ENCODE measurements around the gene TNIK.

TNIK gene

DNA sequence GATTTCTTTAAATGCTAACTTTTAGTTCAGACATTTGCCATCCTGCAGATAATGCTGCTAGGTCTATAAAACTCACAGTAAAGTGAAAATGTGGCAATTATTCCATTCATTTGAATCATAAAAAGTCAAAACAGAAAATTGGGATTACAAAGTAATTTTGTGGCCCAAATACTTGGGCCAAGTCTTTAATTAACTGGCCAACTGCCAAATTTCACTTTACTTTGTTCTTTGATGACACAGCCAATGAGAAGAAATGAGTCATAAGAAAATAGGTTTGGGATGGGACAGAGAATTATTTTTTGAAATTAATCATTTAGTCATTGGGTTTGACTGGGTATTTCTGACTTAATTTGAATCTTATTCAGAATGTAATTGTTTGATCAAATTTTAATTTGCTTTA lies 343.8 kb downstream of the TNIK start:
- DNase-seq, result no peak

GRCh38 chr3:171115667-171116066 lies 344.5 kb downstream of the TNIK start:
- no peak for DNase-seq

GRCh38 chr3:171113716-171114115 lies 346.5 kb downstream of the TNIK start:
- no peak for DNase-seq

DNA sequence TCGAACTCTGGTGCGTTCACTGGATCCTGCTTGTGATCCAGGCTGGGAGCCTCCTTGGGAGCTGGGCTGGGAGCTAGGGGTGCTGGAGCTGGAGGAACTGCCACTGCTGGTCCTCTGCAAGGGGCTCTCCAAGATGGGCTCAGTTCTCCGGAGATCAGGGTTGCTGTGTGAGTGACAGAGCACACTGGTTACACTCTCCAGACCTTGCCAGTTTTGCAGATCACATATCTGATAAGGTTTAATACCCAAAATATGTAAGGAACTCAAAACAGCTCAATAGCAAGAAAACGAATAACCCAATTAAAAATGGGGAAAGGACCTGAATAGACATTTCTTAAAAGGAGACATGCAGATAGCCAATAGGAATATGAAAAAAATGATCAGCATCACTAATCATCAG lies 349.5 kb downstream of the TNIK start:
- DNase-seq, result no peak

GRCh38 chr3:171108066-171108465 lies 352.1 kb downstream of the TNIK start:
- DNase-seq, result no peak

GRCh38 chr3:171103185-171103584 lies 357.0 kb downstream of the TNIK start:
- DNase-seq, result no peak

GRCh38 chr3:171101982-171102641 lies 358.1 kb downstream of the TNIK start:
- no peak for DNase-seq

GRCh38 chr3:171099911-171100310 lies 360.3 kb downstream of the TNIK start:
- DNase-seq, result no peak

GRCh38 chr3:171095063-171095462 lies 365.1 kb downstream of the TNIK start:
- DNase-seq, result no peak

GRCh38 chr3:171094411-171094810 lies 365.8 kb downstream of the TNIK start:
- no peak for DNase-seq

GRCh38 chr3:171093462-171093861 lies 366.7 kb downstream of the TNIK start:
- no peak for DNase-seq

DNA sequence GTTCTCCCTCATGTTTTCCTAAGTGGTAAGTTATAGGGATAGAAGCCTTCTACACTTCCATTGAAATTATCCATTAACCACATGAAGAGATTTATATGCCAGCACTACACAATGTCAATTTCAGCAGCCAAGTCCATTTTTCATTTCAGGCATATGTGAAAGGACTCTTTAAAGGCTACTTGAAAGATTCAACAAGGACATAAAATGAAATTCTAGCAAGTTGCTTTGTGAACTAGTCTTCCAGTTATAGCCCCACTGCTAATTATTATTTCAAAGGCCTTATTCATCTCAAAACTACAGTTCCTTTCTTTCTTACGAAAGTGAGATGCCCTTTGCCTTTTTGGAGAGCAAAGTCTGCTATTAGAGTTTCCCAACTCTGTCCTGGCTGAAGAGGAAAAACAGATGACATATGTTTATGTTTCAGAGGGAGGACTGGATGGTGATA lies 367.7 kb downstream of the TNIK start:
- no peak for DNase-seq

- DNase-seq, result no peak
Observed at GRCh38 chr3:171090321-171090720, 369.9 kb downstream of the TNIK start.

- no peak for DNase-seq
Observed at GRCh38 chr3:171088964-171089754, 371.0 kb downstream of the TNIK start.

GRCh38 chr3:171088496-171088895 lies 371.7 kb downstream of the TNIK start:
- DNase-seq, result no peak

- no peak for DNase-seq
Observed at GRCh38 chr3:171086914-171087313, 373.3 kb downstream of the TNIK start.

- no peak for DNase-seq
Observed at GRCh38 chr3:171077261-171077660, 382.9 kb downstream of the TNIK start.

DNA sequence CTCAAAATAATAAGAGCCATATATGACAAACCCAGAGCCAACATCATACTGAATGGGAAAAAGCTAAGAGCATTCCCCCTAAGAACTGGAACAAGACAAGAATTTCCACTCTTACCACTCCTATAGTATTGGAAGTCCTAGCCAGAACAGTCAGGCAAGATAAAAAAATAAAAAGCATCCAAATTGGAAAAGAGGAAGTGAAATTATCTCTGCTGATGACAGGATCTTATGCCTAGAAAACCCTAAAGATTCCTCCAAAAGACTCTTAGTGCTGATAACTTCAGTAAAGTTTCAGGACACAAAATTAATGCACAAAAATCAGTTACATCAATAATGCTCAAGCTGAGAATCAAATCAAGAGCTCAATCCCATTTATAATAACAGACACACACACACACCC lies 387.8 kb downstream of the TNIK start:
- DNase-seq, result no peak

- DNase-seq, result no peak
Observed at GRCh38 chr3:171068658-171069057, 391.5 kb downstream of the TNIK start.

GRCh38 chr3:171066206-171066605 lies 394.0 kb downstream of the TNIK start:
- DNase-seq, result no peak

DNA sequence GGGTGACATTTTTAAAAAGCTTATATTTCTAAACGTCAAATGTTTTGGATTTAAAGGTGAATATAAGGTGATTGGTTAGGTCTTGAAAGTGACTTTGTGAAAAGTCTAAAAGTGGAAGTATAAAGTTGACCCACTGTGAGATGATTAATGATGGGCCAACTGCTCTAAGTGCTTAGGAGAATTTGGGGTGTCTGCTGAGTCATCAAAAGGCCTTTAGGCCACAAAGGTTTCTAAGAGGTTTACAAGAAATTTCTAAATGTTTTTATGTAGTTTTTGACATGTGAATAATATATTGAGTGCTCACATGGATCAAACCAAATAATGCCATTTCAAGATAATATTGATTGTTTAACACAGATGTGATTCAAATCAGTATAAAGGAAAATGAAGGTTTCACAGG lies 394.5 kb downstream of the TNIK start:
- DNase-seq, result no peak

- DNase-seq, result no peak
Observed at GRCh38 chr3:171064461-171064860, 395.7 kb downstream of the TNIK start.

GRCh38 chr3:171061749-171062148 lies 398.5 kb downstream of the TNIK start:
- no peak for DNase-seq

GRCh38 chr3:171059978-171060377 lies 400.2 kb downstream of the TNIK start:
- DNase-seq, result no peak
